ENCODE measurements around the gene WDFY1. TPM values are rescaled to one million over a fixed set of nuclear protein-coding genes. Genes with fewer than 3 reads are reported as not detected.

WDFY1 gene
- total RNA-seq, 2 donors from 2014 or later: 50.0 to 63.5 TPM

GRCh38 chr2:223865124-223865523 lies 80.0 kb downstream of the WDFY1 start:
- intact Hi-C loops (cut with DNase I): no loop called here

GRCh38 chr2:223863491-223863890 lies 81.6 kb downstream of the WDFY1 start:
- Histone ChIP-seq H3K27ac (no peak overlapping the region), H3K9me3 (no peaks in the 10 kb centered on the region), H3K27me3 (no peaks in the 10 kb centered on the region), H3K36me3 (no peaks in the 10 kb centered on the region), H3K4me1 (peaks cover 3% of the 10 kb centered on the region), H3K9ac (ENCODE audit: low read depth in 2 of 2, low read length in 2 of 2) (no peak overlapping the region), H3K4me3 (no peak overlapping the region)
- no peak for DNase-seq
- no peak for TF ChIP-seq CTCF (IDR thresholded peaks at IDR 0.05)
- intact Hi-C loops (cut with DNase I): no loop called here

More at GRCh38 chr2:223865124-223865523, 80.0 kb downstream of the WDFY1 start:
- H3K9me3 ChIP-seq: no peaks in the 10 kb centered on the region
- H3K36me3 ChIP-seq: no peaks in the 10 kb centered on the region
- no peak for DNase-seq
- no peaks in the 10 kb centered on the region for H3K27me3 ChIP-seq
- H3K9ac ChIP-seq (ENCODE audit: low read depth in 2 of 2, low read length in 2 of 2): no peak overlapping the region
- no peak overlapping the region for H3K27ac ChIP-seq
- H3K4me1 ChIP-seq: peaks cover 3% of the 10 kb centered on the region
- TF ChIP-seq CTCF (IDR thresholded peaks at IDR 0.05): no peak
- H3K4me3 ChIP-seq: no peak overlapping the region

GRCh38 chr2:223860809-223861738 lies 84.1 kb downstream of the WDFY1 start:
- intact Hi-C loops (cut with DNase I): no loop called here
- no peaks in the 10 kb centered on the region for H3K27me3 ChIP-seq
- TF ChIP-seq CTCF (IDR thresholded peaks at IDR 0.05): no peak
- H3K4me3 ChIP-seq: no peak overlapping the region
- H3K9ac ChIP-seq (ENCODE audit: low read depth in 2 of 2, low read length in 2 of 2): no peak overlapping the region
- peaks cover 3% of the 10 kb centered on the region for H3K4me1 ChIP-seq
- H3K9me3 ChIP-seq: no peaks in the 10 kb centered on the region
- DNase-seq: peak; percentile 78
- H3K36me3 ChIP-seq: no peaks in the 10 kb centered on the region
- H3K27ac ChIP-seq: peak overlapping the region; percentile 78

GRCh38 chr2:223859070-223859469 lies 86.1 kb downstream of the WDFY1 start:
- Histone ChIP-seq H3K27ac (no peak overlapping the region), H3K27me3 (no peaks in the 10 kb centered on the region), H3K9me3 (no peaks in the 10 kb centered on the region), H3K4me1 (peaks cover 3% of the 10 kb centered on the region), H3K4me3 (no peak overlapping the region), H3K9ac (ENCODE audit: low read depth in 2 of 2, low read length in 2 of 2) (no peak overlapping the region), H3K36me3 (no peaks in the 10 kb centered on the region)
- TF ChIP-seq CTCF (IDR thresholded peaks at IDR 0.05): no peak
- intact Hi-C loops (cut with DNase I): no loop called here
- no peak for DNase-seq

GRCh38 chr2:223856584-223856983 lies 88.6 kb downstream of the WDFY1 start:
- TF ChIP-seq CTCF (IDR thresholded peaks at IDR 0.05): no peak
- intact Hi-C loops (cut with DNase I): no loop called here

More at GRCh38 chr2:223856584-223856983, 88.6 kb downstream of the WDFY1 start:
- Histone ChIP-seq H3K27ac (no peak overlapping the region), H3K9ac (ENCODE audit: low read depth in 2 of 2, low read length in 2 of 2) (no peak overlapping the region), H3K27me3 (no peaks in the 10 kb centered on the region), H3K9me3 (no peaks in the 10 kb centered on the region), H3K4me1 (peaks cover 3% of the 10 kb centered on the region), H3K36me3 (no peaks in the 10 kb centered on the region), H3K4me3 (no peak overlapping the region)
- DNase-seq: no peak
